ENCODE measurements around the gene CNIH4. TPM values are rescaled to one million over a fixed set of nuclear protein-coding genes. Genes with fewer than 3 reads are reported as not detected.
A peak's percentile ranks its signal among the peaks of the same experiment; 100 is the strongest.

The CNIH4 gene
- polyA plus RNA-seq, 1 donor from 2014 or later = 21.5 TPM

DNA sequence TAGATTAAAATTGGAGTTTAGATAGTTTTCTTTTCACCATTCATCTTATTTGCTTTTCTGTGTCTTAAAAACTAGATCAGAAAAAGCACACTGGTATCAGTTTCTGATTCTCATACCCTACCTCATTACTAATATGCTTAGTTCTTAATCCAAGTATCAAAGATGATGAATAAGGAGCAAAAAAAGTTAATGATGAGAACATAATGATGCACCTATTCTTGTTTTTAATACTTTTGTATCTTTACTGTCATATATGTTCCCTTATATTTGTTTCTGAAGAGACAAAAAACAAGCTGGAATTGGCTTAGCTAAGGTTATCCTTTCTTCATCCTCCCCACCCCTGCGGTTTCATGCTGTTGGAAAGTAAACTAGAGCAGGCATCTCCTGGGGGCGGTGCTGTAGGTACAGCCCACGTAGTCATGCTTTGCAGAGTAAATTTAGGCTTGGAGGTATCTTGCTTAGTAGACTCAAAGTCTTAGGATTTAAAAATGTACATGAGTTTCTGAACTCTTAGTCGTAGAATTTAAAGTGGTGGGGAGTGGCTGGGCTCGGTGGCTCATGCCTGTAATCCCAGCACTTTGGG, 16.4 kb downstream of the CNIH4 start:
- peaks cover 9% of the 10 kb centered on the region for H3K36me3 Mint-ChIP-seq
- H3K27ac Mint-ChIP-seq = peak overlapping the region in 1 of 3 donors; percentile 63
- H3K4me3 Mint-ChIP-seq = no peak overlapping the region
- peaks cover 0 to 3% (median 0%) of the 10 kb centered on the region in 3 donors for H3K4me1 Mint-ChIP-seq
- H3K9me3 Mint-ChIP-seq = no peaks in the 10 kb centered on the region
- H3K27me3 Mint-ChIP-seq = no peaks in the 10 kb centered on the region

- Mint-ChIP-seq H3K4me3 (no peak overlapping the region), H3K27ac (peak overlapping the region in 1 of 3 donors; percentile 19), H3K4me1 (peaks cover 13 to 15% (median 13%) of the 10 kb centered on the region in 3 donors), H3K27me3 (no peaks in the 10 kb centered on the region), H3K36me3 (peaks cover 9% of the 10 kb centered on the region), H3K9me3 (no peaks in the 10 kb centered on the region)
These were observed 18.4 kb downstream of the CNIH4 start for GRCh38 chr1:224375059-224375458.

GRCh38 chr1:224377676-224378006, 21.0 kb downstream of the CNIH4 start:
- Mint-ChIP-seq H3K27me3 (no peaks in the 10 kb centered on the region), H3K4me1 (peaks cover 16 to 24% (median 18%) of the 10 kb centered on the region in 3 donors), H3K4me3 (no peak overlapping the region), H3K9me3 (no peaks in the 10 kb centered on the region), H3K27ac (no peak overlapping the region), H3K36me3 (peaks cover 7% of the 10 kb centered on the region)

DNA sequence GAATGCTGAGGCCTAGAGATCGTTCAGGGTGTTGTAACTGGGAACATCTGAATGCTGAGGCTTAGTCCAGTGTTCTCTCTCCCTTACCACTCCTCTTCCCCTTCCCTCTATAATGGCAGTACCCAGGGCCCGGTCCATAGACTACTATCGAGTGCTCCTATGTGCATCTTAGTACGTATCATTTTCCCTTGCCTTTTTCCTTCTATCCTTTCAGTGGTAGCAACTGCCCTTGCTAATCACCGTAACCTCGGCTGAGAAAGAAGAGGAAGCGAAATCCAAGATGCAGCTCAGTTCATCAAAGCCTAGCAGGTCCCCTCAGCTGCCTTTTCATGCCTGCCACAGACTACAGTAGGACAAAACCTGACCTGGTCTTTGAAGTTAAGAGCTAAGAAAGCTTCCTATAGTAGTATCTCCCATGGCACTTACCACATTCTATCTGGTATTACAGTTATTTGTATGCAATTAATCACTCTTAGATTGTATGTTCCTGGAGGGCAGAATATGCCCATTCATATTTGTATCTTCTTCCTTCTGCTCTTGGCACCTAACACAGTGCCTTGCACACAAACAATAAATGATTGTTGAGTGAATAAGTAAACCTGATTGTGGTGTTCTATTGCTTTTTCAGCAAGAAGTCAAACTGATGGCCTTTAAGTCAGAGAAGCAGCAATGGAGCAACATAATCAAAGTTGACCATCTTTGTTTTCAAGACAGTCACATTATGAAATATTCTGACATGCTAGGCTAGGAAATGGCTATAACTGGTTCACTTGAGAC, 22.4 kb downstream of the CNIH4 start:
- Mint-ChIP-seq H3K4me3 (peak overlapping the region in 1 of 4 donors; percentile 39), H3K27me3 (no peaks in the 10 kb centered on the region), H3K27ac (no peak overlapping the region), H3K36me3 (peaks cover 5% of the 10 kb centered on the region), H3K9me3 (no peaks in the 10 kb centered on the region), H3K4me1 (peaks cover 16 to 24% (median 22%) of the 10 kb centered on the region in 3 donors)

DNA sequence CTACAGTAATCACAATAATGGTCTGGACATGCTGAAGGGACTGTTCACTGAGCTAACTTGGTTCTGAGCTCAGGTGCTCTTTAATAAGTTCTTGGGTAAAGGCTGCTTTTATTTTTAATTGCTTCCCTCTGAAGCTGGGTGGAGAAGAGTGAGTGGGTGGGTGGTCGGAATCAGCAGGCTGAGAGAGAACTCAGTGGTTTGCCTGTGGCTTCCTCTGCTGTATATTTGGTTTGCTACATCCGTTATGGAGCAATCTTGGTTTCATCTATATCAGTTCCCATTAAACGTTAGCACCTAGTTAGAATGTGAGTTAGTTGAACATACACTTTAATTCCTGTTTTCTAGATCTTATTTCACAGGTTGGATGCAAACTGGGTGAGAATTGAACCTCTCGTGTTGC, 23.3 kb downstream of the CNIH4 start:
- Mint-ChIP-seq H3K4me3 (peak overlapping the region in 1 of 4 donors; percentile 81), H3K9me3 (no peaks in the 10 kb centered on the region), H3K36me3 (peaks cover 3% of the 10 kb centered on the region), H3K27ac (no peak overlapping the region), H3K27me3 (no peaks in the 10 kb centered on the region), H3K4me1 (peaks cover 16 to 24% (median 22%) of the 10 kb centered on the region in 3 donors)

- no peak overlapping the region for H3K27ac Mint-ChIP-seq
- H3K9me3 Mint-ChIP-seq = no peaks in the 10 kb centered on the region
- H3K27me3 Mint-ChIP-seq = no peaks in the 10 kb centered on the region
These were observed 25.3 kb downstream of the CNIH4 start for GRCh38 chr1:224381880-224382548.

GRCh38 chr1:224383218-224383617, 26.5 kb downstream of the CNIH4 start:
- H3K27ac Mint-ChIP-seq = no peak overlapping the region
- H3K9me3 Mint-ChIP-seq = no peaks in the 10 kb centered on the region
- H3K4me1 Mint-ChIP-seq = peaks cover 16 to 22% (median 21%) of the 10 kb centered on the region in 3 donors
- H3K4me3 Mint-ChIP-seq = no peak overlapping the region
- H3K36me3 Mint-ChIP-seq = no peaks in the 10 kb centered on the region
- H3K27me3 Mint-ChIP-seq = no peaks in the 10 kb centered on the region

More at GRCh38 chr1:224381880-224382548, 25.3 kb downstream of the CNIH4 start:
- Mint-ChIP-seq H3K4me1 (peaks cover 16 to 24% (median 22%) of the 10 kb centered on the region in 3 donors), H3K36me3 (no peaks in the 10 kb centered on the region), H3K4me3 (peak overlapping the region in 1 of 4 donors; percentile 17)

GRCh38 chr1:224387302-224387912, 30.7 kb downstream of the CNIH4 start:
- no peaks in the 10 kb centered on the region for H3K9me3 Mint-ChIP-seq

DNA sequence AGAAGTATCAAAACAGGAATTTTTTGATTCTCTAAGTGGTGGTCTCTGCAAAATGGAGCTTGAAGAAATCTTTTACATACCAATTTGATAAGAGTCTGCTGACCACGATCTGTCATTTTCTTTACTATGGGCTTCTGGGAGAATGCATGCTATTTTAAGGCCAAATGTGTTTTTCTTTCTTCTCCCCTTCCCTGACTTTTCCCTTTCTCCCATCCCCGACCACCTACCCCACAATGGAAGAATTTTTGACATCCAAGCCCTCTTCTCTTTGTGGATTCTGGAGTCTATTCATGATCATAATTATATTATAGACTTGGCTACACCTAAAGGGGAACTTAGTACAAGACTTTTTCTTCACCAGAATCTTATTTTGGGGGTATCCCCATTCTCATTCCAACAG, 31.3 kb downstream of the CNIH4 start:
- H3K27me3 Mint-ChIP-seq = no peaks in the 10 kb centered on the region
- H3K4me1 Mint-ChIP-seq = peaks cover 0 to 4% (median 0%) of the 10 kb centered on the region in 3 donors
- H3K27ac Mint-ChIP-seq = peak overlapping the region in 1 of 3 donors; percentile 69
- H3K4me3 Mint-ChIP-seq = no peak overlapping the region
- no peaks in the 10 kb centered on the region for H3K36me3 Mint-ChIP-seq
- H3K9me3 Mint-ChIP-seq = no peaks in the 10 kb centered on the region

More at GRCh38 chr1:224387302-224387912, 30.7 kb downstream of the CNIH4 start:
- H3K4me1 Mint-ChIP-seq = peaks cover 0 to 4% (median 0%) of the 10 kb centered on the region in 3 donors
- no peaks in the 10 kb centered on the region for H3K27me3 Mint-ChIP-seq
- no peak overlapping the region for H3K4me3 Mint-ChIP-seq
- H3K36me3 Mint-ChIP-seq = no peaks in the 10 kb centered on the region
- peak overlapping the region in 1 of 3 donors; percentile 19 for H3K27ac Mint-ChIP-seq

GRCh38 chr1:224390517-224390916, 33.8 kb downstream of the CNIH4 start:
- Mint-ChIP-seq H3K27ac (no peak overlapping the region), H3K36me3 (no peaks in the 10 kb centered on the region), H3K9me3 (no peaks in the 10 kb centered on the region), H3K4me1 (no peaks in the 10 kb centered on the region), H3K4me3 (no peak overlapping the region), H3K27me3 (no peaks in the 10 kb centered on the region)

DNA sequence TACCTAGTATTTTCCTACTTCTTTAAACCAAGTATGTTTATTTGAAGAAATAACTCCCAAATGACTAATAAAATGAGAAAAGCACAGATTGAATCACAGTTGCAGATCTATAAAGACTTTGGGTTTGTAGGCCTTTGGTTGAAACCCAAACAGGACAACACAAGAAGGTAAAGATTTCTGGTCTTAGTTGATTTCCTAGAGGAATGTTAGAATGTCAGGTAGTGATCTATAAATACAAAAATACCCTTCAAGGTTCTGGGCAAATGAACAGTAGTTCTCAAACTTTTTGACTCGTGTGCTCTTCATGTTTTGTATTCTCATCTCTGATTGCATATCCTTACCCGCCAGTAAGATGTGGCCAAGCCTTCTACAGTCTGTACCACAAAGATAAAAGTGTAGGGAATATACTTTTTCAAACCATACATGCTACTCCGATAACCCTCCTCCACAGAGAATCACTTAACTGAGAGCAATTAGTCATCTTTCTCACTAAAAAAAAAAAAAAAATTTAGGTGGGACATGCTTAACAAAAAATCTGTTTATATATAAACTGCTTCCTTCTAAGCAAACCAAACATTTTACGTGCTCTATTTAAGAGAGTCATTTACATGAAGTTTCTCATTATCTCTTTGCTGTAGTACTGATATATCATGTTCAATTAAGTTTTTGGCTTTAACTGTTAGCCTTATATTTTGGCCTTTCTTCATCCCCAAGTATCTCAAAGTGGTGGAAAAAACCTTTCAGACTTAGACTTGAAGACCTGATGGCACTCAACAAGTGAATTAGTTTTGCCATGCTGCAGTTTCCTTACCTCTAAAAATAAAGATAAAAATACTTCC, 36.0 kb downstream of the CNIH4 start:
- Mint-ChIP-seq H3K36me3 (no peaks in the 10 kb centered on the region), H3K27me3 (no peaks in the 10 kb centered on the region), H3K9me3 (no peaks in the 10 kb centered on the region), H3K4me3 (no peak overlapping the region), H3K27ac (peak overlapping the region in 1 of 3 donors; percentile 1), H3K4me1 (no peaks in the 10 kb centered on the region)

- Mint-ChIP-seq H3K4me3 (no peak overlapping the region), H3K27ac (no peak overlapping the region), H3K9me3 (no peaks in the 10 kb centered on the region), H3K4me1 (no peaks in the 10 kb centered on the region), H3K27me3 (no peaks in the 10 kb centered on the region), H3K36me3 (no peaks in the 10 kb centered on the region)
These were observed 36.6 kb downstream of the CNIH4 start for GRCh38 chr1:224393294-224393693.

- H3K27ac Mint-ChIP-seq = no peak overlapping the region
- no peaks in the 10 kb centered on the region for H3K4me1 Mint-ChIP-seq
- no peak overlapping the region for H3K4me3 Mint-ChIP-seq
- H3K9me3 Mint-ChIP-seq = no peaks in the 10 kb centered on the region
- H3K36me3 Mint-ChIP-seq = no peaks in the 10 kb centered on the region
- no peaks in the 10 kb centered on the region for H3K27me3 Mint-ChIP-seq
These were observed 43.2 kb downstream of the CNIH4 start for GRCh38 chr1:224399887-224400286.

DNA sequence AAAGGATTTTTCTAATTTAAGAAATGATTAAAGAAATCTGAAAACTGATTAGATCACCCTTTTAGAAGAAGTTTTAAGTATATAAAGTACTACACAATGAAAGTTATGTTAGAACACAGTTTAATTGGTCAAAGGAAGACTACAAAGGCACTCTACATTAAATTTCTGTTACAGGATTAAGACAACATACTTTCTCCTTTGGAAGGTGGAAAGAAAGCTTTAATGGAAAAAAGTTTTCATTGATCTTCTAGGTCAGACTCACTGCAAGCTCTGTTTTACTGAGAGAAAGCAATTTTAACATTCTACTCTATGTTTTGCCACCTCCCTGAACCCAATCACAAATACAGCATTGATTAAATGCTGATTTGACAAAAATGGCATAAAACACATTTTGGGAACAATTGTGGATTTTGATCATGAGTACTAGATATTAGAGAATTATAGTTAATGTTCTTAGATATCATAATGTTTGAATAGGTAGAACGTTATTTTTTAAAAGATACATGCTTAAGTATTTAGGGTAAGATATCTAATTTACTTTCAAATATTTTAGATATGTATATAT, 45.9 kb downstream of the CNIH4 start:
- no peaks in the 10 kb centered on the region for H3K9me3 Mint-ChIP-seq
- no peak overlapping the region for H3K27ac Mint-ChIP-seq
- H3K4me1 Mint-ChIP-seq = peaks cover 3 to 7% (median 4%) of the 10 kb centered on the region in 3 donors
- no peaks in the 10 kb centered on the region for H3K36me3 Mint-ChIP-seq
- no peak overlapping the region for H3K4me3 Mint-ChIP-seq
- no peaks in the 10 kb centered on the region for H3K27me3 Mint-ChIP-seq

All from IgD-negative memory B cell (primary cell).